T-helper 17 cell (primary cell): ENCODE measurements around the gene NBPF4. TPM values are rescaled to one million over a fixed set of nuclear protein-coding genes. Genes with fewer than 3 reads are reported as not detected.

ENCODE experiments used
- total RNA-seq, 4 donors: library from RNA in 2 of 4; stranded (reverse) in 2 of 4; gene quantifications; one replicate each; pipeline ENCODE4 v1.2.3 and lab custom pipeline; 2022 to 2026

The NBPF4 gene
- total RNA-seq, 2 donors from 2014 or later = not detected

Other genes with a start within 250 kb of the NBPF4 start
- gene SLC25A24, start 43.7 kb downstream of the NBPF4 start, total RNA-seq = 10 to 100 TPM; 14.1 to 14.6 TPM
- under 1 TPM in 1 of 2 donors, not detected in 1; 0.20 TPM for gene NBPF6, start 206.3 kb upstream of the NBPF4 start, total RNA-seq